ENCODE results near the gene TCF7L2. TPM values are rescaled to one million over a fixed set of nuclear protein-coding genes. Genes with fewer than 3 reads are reported as not detected.

TCF7L2 gene
- total and polyA plus RNA-seq, 2 donors: 19.5 to 24.7 TPM

- 85% methylated on average over 11 of the region's 11 CpGs for WGBS
- Histone ChIP-seq H3K4me3 (ENCODE audit: low read depth, low read length) (no peak overlapping the region), H3K36me3 (ENCODE audit: insufficient read depth) (peaks cover 2% of the 10 kb centered on the region), H3K27ac (ENCODE audit: low read depth) (no peak overlapping the region), H3K4me1 (ENCODE audit: insufficient read depth) (peaks cover 2% of the 10 kb centered on the region)
- no peak for DNase-seq (ENCODE audit: extremely low spot score)
These were observed 198.2 kb downstream of the TCF7L2 start for GRCh38 chr10:113148071-113148825.

DNA sequence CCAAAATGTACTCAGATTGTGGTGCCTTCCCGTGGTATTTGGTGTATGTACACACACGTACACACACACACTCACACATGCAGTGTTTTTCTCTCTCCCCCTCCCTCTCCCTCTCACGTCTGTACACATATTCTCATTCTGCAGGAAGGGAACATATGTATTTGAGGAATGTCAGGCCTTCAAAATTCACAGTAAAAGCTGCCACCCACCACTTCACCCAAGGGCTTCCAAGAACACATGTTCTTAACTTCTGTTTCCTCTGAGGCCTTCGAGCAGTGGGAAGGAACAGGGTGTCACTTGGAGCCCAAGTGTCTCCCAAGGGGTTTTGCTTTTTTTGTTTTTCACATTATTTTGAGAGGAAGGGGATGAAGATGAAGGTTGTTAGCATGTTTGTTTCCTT, 198.9 kb downstream of the TCF7L2 start:
- H3K27ac ChIP-seq (ENCODE audit: low read depth): no peak overlapping the region
- WGBS: 85% methylated on average over 4 of the region's 4 CpGs
- peaks cover 2% of the 10 kb centered on the region for H3K4me1 ChIP-seq (ENCODE audit: insufficient read depth)
- DNase-seq (ENCODE audit: extremely low spot score): no peak
- peaks cover 2% of the 10 kb centered on the region for H3K36me3 ChIP-seq (ENCODE audit: insufficient read depth)
- no peak overlapping the region for H3K4me3 ChIP-seq (ENCODE audit: low read depth, low read length)

DNA sequence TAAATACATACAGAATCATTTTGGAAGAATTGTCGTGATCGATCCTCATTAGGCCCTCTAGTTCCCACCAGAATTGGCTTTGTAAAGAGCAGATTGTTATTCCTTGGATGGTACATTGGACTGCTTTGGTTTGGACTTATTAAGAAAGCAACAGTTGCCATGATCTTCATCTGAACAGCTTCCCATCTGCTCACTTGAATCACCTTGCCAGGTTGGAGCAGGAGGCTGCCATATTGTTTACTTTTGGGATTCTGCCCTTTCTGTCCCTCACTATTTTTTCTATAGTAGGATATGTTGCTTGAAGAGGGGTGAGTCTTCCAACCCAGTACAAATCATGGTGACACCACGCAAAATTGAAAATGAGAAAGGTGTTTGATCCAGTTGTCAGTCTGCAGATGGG, 199.6 kb downstream of the TCF7L2 start:
- no peak for DNase-seq (ENCODE audit: extremely low spot score)
- Histone ChIP-seq H3K4me1 (ENCODE audit: insufficient read depth) (peaks cover 2% of the 10 kb centered on the region), H3K27ac (ENCODE audit: low read depth) (no peak overlapping the region), H3K4me3 (ENCODE audit: low read depth, low read length) (no peak overlapping the region), H3K36me3 (ENCODE audit: insufficient read depth) (peaks cover 2% of the 10 kb centered on the region)
- 98% methylated on average over 3 of the region's 3 CpGs for WGBS

DNA sequence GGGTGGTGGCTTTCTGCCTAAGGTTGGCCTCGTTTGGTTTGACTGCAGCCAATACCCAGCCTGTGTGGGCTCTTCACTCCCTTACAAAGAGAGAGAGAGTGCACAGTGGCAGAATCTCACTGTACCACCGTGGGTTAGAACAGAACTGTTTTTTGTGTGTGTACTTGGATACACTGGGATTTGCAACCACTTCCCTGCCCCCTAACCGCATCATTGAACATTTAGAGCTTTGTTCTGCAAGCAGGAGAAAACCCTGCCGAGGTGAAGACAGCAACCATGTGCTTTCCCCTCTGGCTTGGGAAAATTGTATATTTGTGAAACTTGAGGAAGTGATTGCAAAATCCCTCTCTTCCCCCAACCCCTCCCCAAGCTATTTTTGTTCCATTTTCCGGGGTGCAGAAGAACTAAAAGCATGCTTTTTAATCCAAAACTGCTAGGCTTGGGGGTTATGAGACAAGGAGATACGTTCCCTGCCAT, 201.2 kb downstream of the TCF7L2 start:
- H3K4me3 ChIP-seq (ENCODE audit: low read depth, low read length): no peak overlapping the region
- DNase-seq (ENCODE audit: extremely low spot score): no peak
- no peak overlapping the region for H3K27ac ChIP-seq (ENCODE audit: low read depth)
- WGBS: 69% methylated on average over 6 of the region's 6 CpGs
- H3K4me1 ChIP-seq (ENCODE audit: insufficient read depth): no peaks in the 10 kb centered on the region
- peaks cover 2% of the 10 kb centered on the region for H3K36me3 ChIP-seq (ENCODE audit: insufficient read depth)

- Histone ChIP-seq H3K4me1 (ENCODE audit: insufficient read depth) (no peaks in the 10 kb centered on the region), H3K36me3 (ENCODE audit: insufficient read depth) (no peaks in the 10 kb centered on the region), H3K27ac (ENCODE audit: low read depth) (no peak overlapping the region), H3K4me3 (ENCODE audit: low read depth, low read length) (no peak overlapping the region)
- WGBS: 86% methylated on average over 17 of the region's 17 CpGs
- no peak for DNase-seq (ENCODE audit: extremely low spot score)
These were observed 203.6 kb downstream of the TCF7L2 start for GRCh38 chr10:113153493-113154102.

GRCh38 chr10:113157441-113157840, 207.4 kb downstream of the TCF7L2 start:
- no peak for DNase-seq (ENCODE audit: extremely low spot score)
- WGBS: 92% methylated on average over 7 of the region's 7 CpGs
- Histone ChIP-seq H3K27ac (ENCODE audit: low read depth) (no peak overlapping the region), H3K4me3 (ENCODE audit: low read depth, low read length) (no peak overlapping the region), H3K4me1 (ENCODE audit: insufficient read depth) (no peaks in the 10 kb centered on the region), H3K36me3 (ENCODE audit: insufficient read depth) (no peaks in the 10 kb centered on the region)

- no peak overlapping the region for H3K4me3 ChIP-seq (ENCODE audit: low read depth, low read length)
- WGBS: 35% methylated on average over 3 of the region's 3 CpGs
- no peaks in the 10 kb centered on the region for H3K4me1 ChIP-seq (ENCODE audit: insufficient read depth)
- no peaks in the 10 kb centered on the region for H3K36me3 ChIP-seq (ENCODE audit: insufficient read depth)
- no peak for DNase-seq (ENCODE audit: extremely low spot score)
- H3K27ac ChIP-seq (ENCODE audit: low read depth): no peak overlapping the region
These were observed 208.1 kb downstream of the TCF7L2 start for GRCh38 chr10:113158183-113158582.

- DNase-seq (ENCODE audit: extremely low spot score): no peak
- H3K4me1 ChIP-seq (ENCODE audit: insufficient read depth): no peaks in the 10 kb centered on the region
- no peak overlapping the region for H3K27ac ChIP-seq (ENCODE audit: low read depth)
- no peaks in the 10 kb centered on the region for H3K36me3 ChIP-seq (ENCODE audit: insufficient read depth)
- H3K4me3 ChIP-seq (ENCODE audit: low read depth, low read length): no peak overlapping the region
- 94% methylated on average over 8 of the region's 8 CpGs for WGBS
These were observed 209.5 kb downstream of the TCF7L2 start for GRCh38 chr10:113159563-113159962.

DNA sequence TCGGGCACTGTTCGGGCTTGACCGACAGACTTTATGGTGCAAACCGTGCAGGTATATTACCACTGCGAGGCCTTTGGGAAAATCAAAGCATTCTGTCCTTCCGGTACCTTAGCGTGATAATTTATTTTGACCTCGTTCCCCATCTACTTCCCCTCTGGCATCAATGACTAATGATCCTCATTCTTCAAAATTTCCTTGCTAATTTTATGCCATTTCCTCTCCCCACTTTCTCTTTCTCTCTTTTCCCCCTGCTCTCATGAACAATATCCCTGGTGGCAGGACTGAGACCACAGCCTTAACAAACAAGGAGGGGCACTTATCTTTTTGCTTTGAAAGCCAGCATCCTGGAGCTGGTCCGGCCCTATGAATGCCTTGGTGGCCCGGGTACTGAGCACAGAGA, 210.6 kb downstream of the TCF7L2 start:
- no peak overlapping the region for H3K4me3 ChIP-seq (ENCODE audit: low read depth, low read length)
- no peak overlapping the region for H3K27ac ChIP-seq (ENCODE audit: low read depth)
- WGBS: 91% methylated on average over 10 of the region's 10 CpGs
- no peaks in the 10 kb centered on the region for H3K36me3 ChIP-seq (ENCODE audit: insufficient read depth)
- DNase-seq (ENCODE audit: extremely low spot score): no peak
- no peaks in the 10 kb centered on the region for H3K4me1 ChIP-seq (ENCODE audit: insufficient read depth)

GRCh38 chr10:113161066-113161465, 211.0 kb downstream of the TCF7L2 start:
- Histone ChIP-seq H3K27ac (ENCODE audit: low read depth) (no peak overlapping the region), H3K4me1 (ENCODE audit: insufficient read depth) (no peaks in the 10 kb centered on the region), H3K4me3 (ENCODE audit: low read depth, low read length) (no peak overlapping the region), H3K36me3 (ENCODE audit: insufficient read depth) (no peaks in the 10 kb centered on the region)
- WGBS: 87% methylated on average over 6 of the region's 6 CpGs
- no peak for DNase-seq (ENCODE audit: extremely low spot score)

DNA sequence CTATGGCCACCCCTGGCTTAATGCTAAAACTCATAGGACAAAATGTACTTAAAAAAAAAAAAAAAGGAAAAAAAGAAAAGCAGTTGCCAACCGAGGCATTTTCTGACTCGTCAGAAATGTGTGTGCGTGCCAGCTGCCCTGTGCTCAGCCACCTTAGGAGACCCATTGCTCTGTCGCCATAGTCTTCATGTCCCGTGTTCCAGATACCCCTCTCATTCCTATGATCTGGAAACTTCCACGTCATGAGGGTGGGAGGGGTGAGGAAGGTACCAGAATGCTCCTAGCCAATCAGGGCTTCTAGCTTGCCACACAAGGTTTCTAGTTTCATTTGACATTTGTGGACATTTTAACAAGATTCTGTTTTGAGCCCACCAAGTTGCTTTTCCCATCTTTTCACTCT, 212.9 kb downstream of the TCF7L2 start:
- H3K4me1 ChIP-seq (ENCODE audit: insufficient read depth): no peaks in the 10 kb centered on the region
- WGBS: 66% methylated on average over 6 of the region's 6 CpGs
- H3K36me3 ChIP-seq (ENCODE audit: insufficient read depth): no peaks in the 10 kb centered on the region
- DNase-seq (ENCODE audit: extremely low spot score): no peak
- H3K27ac ChIP-seq (ENCODE audit: low read depth): no peak overlapping the region
- no peak overlapping the region for H3K4me3 ChIP-seq (ENCODE audit: low read depth, low read length)

GRCh38 chr10:113165673-113166072, 215.6 kb downstream of the TCF7L2 start:
- Histone ChIP-seq H3K27ac (ENCODE audit: low read depth) (no peak overlapping the region), H3K36me3 (ENCODE audit: insufficient read depth) (no peaks in the 10 kb centered on the region), H3K4me1 (ENCODE audit: insufficient read depth) (no peaks in the 10 kb centered on the region), H3K4me3 (ENCODE audit: low read depth, low read length) (no peak overlapping the region)
- no peak for DNase-seq (ENCODE audit: extremely low spot score)
- WGBS: 84% methylated on average over 20 of the region's 20 CpGs

DNA sequence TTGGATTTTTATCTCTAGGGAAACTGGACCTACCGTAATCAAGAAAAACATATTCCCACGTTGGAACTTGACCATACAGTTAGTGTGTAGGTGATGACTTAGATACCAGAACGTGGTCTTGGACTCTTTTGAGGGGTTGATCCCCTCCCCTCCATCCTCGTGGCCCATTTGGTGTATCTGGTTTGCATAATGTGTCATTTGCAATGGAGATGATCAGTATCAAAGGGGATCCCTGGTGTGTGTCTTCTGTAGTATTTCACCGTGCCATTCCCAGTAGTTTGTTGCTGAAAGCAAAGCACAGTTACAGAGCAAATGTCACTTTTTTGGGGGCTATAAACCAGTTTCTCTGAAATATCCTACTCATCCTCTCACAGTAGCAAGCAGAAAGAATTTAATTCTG, 217.7 kb downstream of the TCF7L2 start:
- no peak overlapping the region for H3K4me3 ChIP-seq (ENCODE audit: low read depth, low read length)
- no peak overlapping the region for H3K27ac ChIP-seq (ENCODE audit: low read depth)
- no peak for DNase-seq (ENCODE audit: extremely low spot score)
- H3K36me3 ChIP-seq (ENCODE audit: insufficient read depth): no peaks in the 10 kb centered on the region
- 68% methylated on average over 5 of the region's 5 CpGs for WGBS
- H3K4me1 ChIP-seq (ENCODE audit: insufficient read depth): no peaks in the 10 kb centered on the region

DNA sequence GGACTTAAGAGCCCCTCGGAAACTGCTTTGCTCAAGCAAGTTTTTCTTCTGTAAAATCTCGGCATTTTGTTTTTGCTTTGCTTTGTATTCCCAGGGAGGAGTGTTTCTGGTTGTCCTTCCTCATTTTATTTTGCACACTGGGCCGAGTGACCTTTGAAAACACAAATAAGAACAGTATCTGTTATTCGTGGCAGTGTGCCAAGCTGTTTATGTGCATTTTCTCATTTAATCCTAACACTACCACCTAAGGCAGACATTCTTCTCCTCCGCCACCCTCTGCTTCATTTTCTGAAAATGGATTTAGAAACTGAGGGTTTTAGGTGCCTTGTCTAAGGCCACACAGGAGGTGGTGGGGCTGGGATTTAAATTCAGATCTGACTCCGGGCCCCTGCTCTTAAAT, 218.5 kb downstream of the TCF7L2 start:
- no peak for DNase-seq (ENCODE audit: extremely low spot score)
- Histone ChIP-seq H3K4me3 (ENCODE audit: low read depth, low read length) (no peak overlapping the region), H3K36me3 (ENCODE audit: insufficient read depth) (no peaks in the 10 kb centered on the region), H3K27ac (ENCODE audit: low read depth) (no peak overlapping the region), H3K4me1 (ENCODE audit: insufficient read depth) (no peaks in the 10 kb centered on the region)
- WGBS: 78% methylated on average over 6 of the region's 6 CpGs

Measured in urinary bladder (tissue), 4 donors.